Stomach (tissue), 9 donors: ENCODE results near the gene SORCS3. TPM values are rescaled to one million over a fixed set of nuclear protein-coding genes. Genes with fewer than 3 reads are reported as not detected.

Source experiments
- DNase-seq, 2 donors: peaks; one replicate each; pipeline versions ENCODE4 v3.0.0 to v3.0.0-alpha.2; 2013 to 2019
- H3K27ac ChIP-seq, 5 donors: fragments of 200-600 bp in 4 of 5; sonication (generic) in 4 of 5; one replicate each; pipeline ENCODE4 v1.5.1; 2013 to 2019; ENCODE audit warnings: mild to moderate bottlenecking in 1 of 5, moderate library complexity in 1 of 5
- H3K27me3 ChIP-seq, 3 donors: fragments of 200-600 bp; sonication (generic); one replicate each; pipeline ENCODE4 v1.5.1; 2017 to 2019; ENCODE audit warnings: mixed run types in 1 of 3
- H3K36me3 ChIP-seq, 4 donors: fragments of 200-600 bp; sonication (generic); 1 replicate in 3 of 4; 2 replicates in 1 of 4; pipeline ENCODE4 v1.5.1; 2016 to 2019
- H3K4me1 ChIP-seq, 4 donors: fragments of 200-600 bp; sonication (generic); one replicate each; pipeline ENCODE4 v1.5.1; 2016 to 2019
- H3K4me3 ChIP-seq, 4 donors: fragments of 200-600 bp; sonication (generic) in 3 of 4; one replicate each; pipeline ENCODE4 v1.5.1; 2016 to 2019; ENCODE audit warnings: mild to moderate bottlenecking in 1 of 4
- H3K9me3 ChIP-seq, 4 donors: fragments of 200-600 bp; sonication (generic); one replicate each; pipeline ENCODE4 v1.5.1; 2016 to 2019
- CTCF ChIP-seq, 7 experiments: fragments of 450-650 bp in 4 of 7; fragments of 200-600 bp in 3 of 7; sonication (generic) in 3 of 7; IDR thresholded peaks; one replicate each; pipeline ENCODE4 v1.5.1; 2016 to 2019; ENCODE audit warnings: antibody characterized with exemption in 7 of 7, control low read depth in 2 of 7, mild to moderate bottlenecking in 1 of 7
- EP300 ChIP-seq: sonication (generic); formaldehyde crosslinking; IDR thresholded peaks from one replicate; pipeline ENCODE4 v1.6.1; 2017; ENCODE audit warnings: antibody characterized with exemption
- POLR2A ChIP-seq, 4 donors: fragments of 450-650 bp; IDR thresholded peaks; one replicate each; pipeline ENCODE4 v1.6.1; 2016; ENCODE audit warnings: antibody characterized with exemption in 4 of 4, control low read depth in 2 of 4, mild to moderate bottlenecking in 1 of 4, moderate library complexity in 1 of 4
- POLR2AphosphoS5 ChIP-seq, 3 donors: sonication (generic); formaldehyde crosslinking; IDR thresholded peaks; one replicate each; pipeline ENCODE4 v1.6.1; 2016; ENCODE audit warnings: antibody characterized with exemption in 3 of 3
- WGBS, 5 donors: extraction: QIAGEN DNeasy Blood & Tissue Kit in 3 of 5; methylation state at CpG; one replicate each; pipeline versions ENCODE4 v1.1.5 to v1.1.7; 2013 to 2018; 5-methylcytosine and 5-hydroxymethylcytosine counted together
- intact Hi-C: fragments of 100-400 bp; cut with DNase I; formaldehyde crosslinking; loops from one replicate; pipeline ENCODE4 v1.15.1; 2023; ENCODE audit warnings: low total_unique reads
- polyA plus RNA-seq, 3 donors: library from polyadenylated mRNA; stranded (reverse); fragments of 200-250 nt; gene quantifications; one replicate each; pipeline ENCODE4 v1.2.3, GENCODE V29; 2013
- total RNA-seq, 5 donors: library from RNA; depleted of rRNA; stranded (reverse); fragments of >200 nt; gene quantifications; one replicate each; pipeline versions ENCODE4 v1.1.0 to v1.2.3, GENCODE V29; 2014 to 2016
- donor health status: healthy with polysubstance abuse.
- donor health status: Bipolar disorder and iron deficiency.
- donor health status: healthy.

SORCS3 gene
- total and polyA plus RNA-seq, 8 donors, result 0.06 to 2.6 (median 0.20) TPM; not detected in 4

GRCh38 chr10:104778371-104778770, 137.3 kb downstream of the SORCS3 start:
- DNase-seq, result no peak
- Histone ChIP-seq H3K4me1 (no peaks in the 10 kb centered on the region), H3K27ac (no peak overlapping the region), H3K9me3 (no peaks in the 10 kb centered on the region), H3K27me3 (peaks cover 0 to 27% (median 0%) of the 10 kb centered on the region in 3 donors), H3K4me3 (no peak overlapping the region), H3K36me3 (no peaks in the 10 kb centered on the region)
- WGBS, 5 donors, result 87 to 90% (median 89%) methylated on average over 3 of the region's 3 CpGs
- intact Hi-C loops, result no loop called here
- TF ChIP-seq POLR2A (IDR thresholded peaks at IDR 0.05) (no peak), EP300 (no peak), POLR2AphosphoS5 (IDR thresholded peaks at IDR 0.05) (no peak), CTCF (IDR thresholded peaks at IDR 0.05) (no peak)

GRCh38 chr10:104779701-104780100, 138.6 kb downstream of the SORCS3 start:
- Histone ChIP-seq H3K27ac (no peak overlapping the region), H3K36me3 (no peaks in the 10 kb centered on the region), H3K4me3 (no peak overlapping the region), H3K4me1 (no peaks in the 10 kb centered on the region), H3K27me3 (peaks cover 0 to 16% (median 0%) of the 10 kb centered on the region in 3 donors), H3K9me3 (no peaks in the 10 kb centered on the region)
- intact Hi-C loops, result no loop called here
- no peak for TF ChIP-seq EP300
- no peak for TF ChIP-seq POLR2AphosphoS5 (IDR thresholded peaks at IDR 0.05)
- no peak for TF ChIP-seq POLR2A (IDR thresholded peaks at IDR 0.05)
- TF ChIP-seq CTCF (IDR thresholded peaks at IDR 0.05), result no peak
- 85 to 93% (median 88%) methylated on average over 14 of the region's 14 CpGs for WGBS, 5 donors
- no peak for DNase-seq

GRCh38 chr10:104780165-104780564, 139.1 kb downstream of the SORCS3 start:
- intact Hi-C loops, result no loop called here
- H3K27ac ChIP-seq, result no peak overlapping the region
- WGBS, 5 donors, result 74 to 81% (median 76%) methylated on average over 5 of the region's 5 CpGs

GRCh38 chr10:104780946-104781595, 140.0 kb downstream of the SORCS3 start:
- Histone ChIP-seq H3K27ac (no peak overlapping the region), H3K9me3 (no peaks in the 10 kb centered on the region), H3K36me3 (no peaks in the 10 kb centered on the region), H3K27me3 (peaks cover 0 to 11% (median 0%) of the 10 kb centered on the region in 3 donors), H3K4me3 (no peak overlapping the region), H3K4me1 (no peaks in the 10 kb centered on the region)
- WGBS, 5 donors, result 56 to 76% (median 57%) methylated on average over 1 of the region's 1 CpG
- intact Hi-C loops, result no loop called here
- no peak for DNase-seq
- no peak for TF ChIP-seq POLR2A (IDR thresholded peaks at IDR 0.05)
- TF ChIP-seq POLR2AphosphoS5 (IDR thresholded peaks at IDR 0.05), result no peak
- no peak for TF ChIP-seq EP300
- no peak for TF ChIP-seq CTCF (IDR thresholded peaks at IDR 0.05)

More at GRCh38 chr10:104780165-104780564, 139.1 kb downstream of the SORCS3 start:
- no peaks in the 10 kb centered on the region for H3K36me3 ChIP-seq
- H3K27me3 ChIP-seq, result peaks cover 0 to 16% (median 0%) of the 10 kb centered on the region in 3 donors
- no peaks in the 10 kb centered on the region for H3K9me3 ChIP-seq
- DNase-seq, result no peak
- TF ChIP-seq EP300 (no peak), CTCF (IDR thresholded peaks at IDR 0.05) (no peak), POLR2A (IDR thresholded peaks at IDR 0.05) (no peak), POLR2AphosphoS5 (IDR thresholded peaks at IDR 0.05) (no peak)
- no peaks in the 10 kb centered on the region for H3K4me1 ChIP-seq
- no peak overlapping the region for H3K4me3 ChIP-seq
